Esophagus squamous epithelium (tissue), 5 donors: ENCODE data around the gene TCP11L2. TPM values are rescaled to one million over a fixed set of nuclear protein-coding genes. Genes with fewer than 3 reads are reported as not detected.
"Not testable (repeated sequence)": the region's sequence is repeated elsewhere in the genome, so short reads cannot be mapped to it uniquely, and the experiment has no call there.

Experiments used
- DNase-seq: peaks from one replicate; lab custom pipeline; 2025; lab: John Stamatoyannopoulos, UW
- H3K27ac ChIP-seq, 4 donors: fragments of 200-600 bp; sonication (generic); one replicate each; pipeline ENCODE4 v1.5.1; 2016 to 2019; ENCODE audit warnings: mild to moderate bottlenecking in 1 of 4
- H3K27me3 ChIP-seq, 4 donors: fragments of 200-600 bp; sonication (generic); 1 replicate in 3 of 4; 2 replicates in 1 of 4; pipeline versions ENCODE4 v1.5.1 to v1.6.0; 2017 to 2021; ENCODE audit warnings: antibody characterized with exemption in 1 of 4
- H3K36me3 ChIP-seq, 3 donors: fragments of 200-600 bp; sonication (generic); one replicate each; pipeline ENCODE4 v1.5.1; 2016 to 2019
- H3K4me1 ChIP-seq, 3 donors: fragments of 200-600 bp; sonication (generic); one replicate each; pipeline ENCODE4 v1.5.1; 2017 to 2019
- H3K4me3 ChIP-seq, 4 donors: fragments of 200-600 bp; sonication (generic); 1 replicate in 3 of 4; 2 replicates in 1 of 4; pipeline ENCODE4 v1.5.1; 2016 to 2019; ENCODE audit warnings: mild to moderate bottlenecking in 2 of 4, moderate library complexity in 1 of 4
- H3K9me3 ChIP-seq, 3 donors: fragments of 200-600 bp; sonication (generic); one replicate each; pipeline ENCODE4 v1.5.1; 2016 to 2019
- CTCF ChIP-seq, 6 experiments: fragments of 450-650 bp in 4 of 6; fragments of 200-600 bp in 2 of 6; sonication (generic) in 2 of 6; IDR thresholded peaks; one replicate each; pipeline ENCODE4 v1.5.1; 2016 to 2019; ENCODE audit warnings: antibody characterized with exemption in 6 of 6, mild to moderate bottlenecking in 4 of 6, moderate library complexity in 4 of 6
- POLR2A ChIP-seq, 4 donors: fragments of 450-650 bp; IDR thresholded peaks; one replicate each; pipeline ENCODE4 v1.6.1; 2017; ENCODE audit warnings: antibody characterized with exemption in 4 of 4, mild to moderate bottlenecking in 4 of 4, moderate library complexity in 3 of 4
- WGBS, 2 donors: methylation state at CpG; one replicate each; pipeline ENCODE4 v1.1.5; 2018; 5-methylcytosine and 5-hydroxymethylcytosine counted together
- intact Hi-C: fragments of 100-400 bp; cut with DNase I; formaldehyde crosslinking; loops from one replicate; pipeline ENCODE4 v1.15.0; 2022
- total RNA-seq, 4 donors: library from RNA; depleted of rRNA; stranded (reverse); fragments of >200 nt; gene quantifications; one replicate each; pipeline ENCODE4 v1.1.0, GENCODE V29; 2016
- donor health status: DM: yes; HTN: yes; CAD: no.

Gene TCP11L2
- total RNA-seq, 4 donors from 2014 or later = 17.3 to 52.8 (median 27.7) TPM

DNA sequence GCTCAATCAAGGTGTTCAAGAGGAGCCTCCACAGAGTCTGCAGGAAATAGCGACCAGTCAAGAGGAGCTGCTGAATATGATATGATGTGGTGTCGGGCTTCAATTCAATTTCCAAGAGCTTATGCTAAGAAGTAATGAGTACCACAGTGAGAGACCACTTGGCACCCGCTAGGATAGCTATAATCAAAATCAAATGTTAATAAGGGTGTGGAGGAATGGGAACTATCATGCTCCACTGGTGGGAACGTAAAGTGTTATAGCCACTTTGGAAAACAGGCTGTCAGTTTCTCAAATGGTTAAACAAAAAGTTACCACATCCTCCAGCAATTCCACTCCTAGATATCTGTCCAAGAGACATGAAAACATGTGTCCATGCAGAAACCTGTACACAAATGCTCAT lies 61.7 kb downstream of the TCP11L2 start:
- H3K9me3 ChIP-seq = no peaks in the 10 kb centered on the region
- DNase-seq = no peak
- no peak overlapping the region for H3K27ac ChIP-seq
- TF ChIP-seq CTCF (IDR thresholded peaks at IDR 0.05) (no peak), POLR2A (IDR thresholded peaks at IDR 0.05) (no peak)
- H3K4me3 ChIP-seq = no peak overlapping the region
- no peaks in the 10 kb centered on the region for H3K27me3 ChIP-seq
- 91 to 98% methylated on average over 4 of the region's 4 CpGs for WGBS, 2 donors
- peaks cover 0 to 52% (median 5%) of the 10 kb centered on the region in 3 donors for H3K36me3 ChIP-seq
- H3K4me1 ChIP-seq = peaks cover 0 to 22% (median 2%) of the 10 kb centered on the region in 3 donors
- intact Hi-C loops = no loop called here

- Histone ChIP-seq H3K4me3 (no peak overlapping the region), H3K36me3 (peaks cover 0 to 87% (median 0%) of the 10 kb centered on the region in 3 donors), H3K27ac (peak overlapping the region in 2 of 4 donors; percentile 11 to 53), H3K9me3 (no peaks in the 10 kb centered on the region), H3K4me1 (no peaks in the 10 kb centered on the region), H3K27me3 (no peaks in the 10 kb centered on the region)
- intact Hi-C loops = no loop called here
- WGBS, 2 donors = 46 to 73% methylated on average over 6 of the region's 6 CpGs
- no peak for TF ChIP-seq CTCF (IDR thresholded peaks at IDR 0.05)
- no peak for TF ChIP-seq POLR2A (IDR thresholded peaks at IDR 0.05)
- DNase-seq = no peak
Observed at GRCh38 chr12:106369624-106370346, 67.3 kb downstream of the TCP11L2 start.

GRCh38 chr12:106378788-106379187 lies 76.3 kb downstream of the TCP11L2 start:
- intact Hi-C loops = no loop called here
- Histone ChIP-seq H3K9me3 (no peaks in the 10 kb centered on the region), H3K27ac (no peak overlapping the region), H3K36me3 (peaks cover 0 to 90% (median 3%) of the 10 kb centered on the region in 3 donors), H3K4me3 (no peak overlapping the region), H3K4me1 (no peaks in the 10 kb centered on the region), H3K27me3 (no peaks in the 10 kb centered on the region)
- no peak for DNase-seq
- WGBS, 2 donors = 75 to 82% methylated on average over 4 of the region's 4 CpGs
- TF ChIP-seq CTCF (IDR thresholded peaks at IDR 0.05) = no peak
- no peak for TF ChIP-seq POLR2A (IDR thresholded peaks at IDR 0.05)

- TF ChIP-seq CTCF (IDR thresholded peaks at IDR 0.05) = no peak
- no peak for TF ChIP-seq POLR2A (IDR thresholded peaks at IDR 0.05)
- no peak overlapping the region for H3K4me3 ChIP-seq
- H3K9me3 ChIP-seq = no peaks in the 10 kb centered on the region
- H3K4me1 ChIP-seq = no peaks in the 10 kb centered on the region
- H3K36me3 ChIP-seq = peaks cover 0 to 89% (median 3%) of the 10 kb centered on the region in 3 donors
- no peak overlapping the region for H3K27ac ChIP-seq
- 86 to 95% methylated on average over 1 of the region's 1 CpG for WGBS, 2 donors
- intact Hi-C loops = no loop called here
- no peaks in the 10 kb centered on the region for H3K27me3 ChIP-seq
- DNase-seq = no peak
Observed at GRCh38 chr12:106380954-106381353, 78.4 kb downstream of the TCP11L2 start.

DNA sequence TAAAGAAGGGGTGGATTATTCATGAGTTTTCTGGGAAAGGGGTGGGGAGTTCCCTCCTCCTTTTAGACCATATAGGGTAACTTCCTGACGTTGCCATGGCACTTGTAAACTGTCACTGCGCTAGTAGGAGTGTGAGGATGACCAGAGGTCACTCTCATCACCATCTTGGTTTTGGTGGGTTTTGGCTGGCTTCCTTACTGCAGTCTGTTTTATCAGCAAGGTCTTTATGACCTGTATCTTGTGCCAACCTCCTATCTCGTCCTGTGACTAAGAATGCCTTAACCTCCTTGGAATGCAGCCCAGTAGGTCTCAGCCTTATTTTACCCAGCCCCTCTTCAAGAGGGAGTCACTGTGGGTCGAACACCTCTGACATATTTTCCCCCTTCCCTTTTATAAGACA lies 79.3 kb downstream of the TCP11L2 start:
- H3K9me3 ChIP-seq, DNase-seq, intact Hi-C loops, H3K27me3 ChIP-seq, H3K4me1 ChIP-seq, H3K4me3 ChIP-seq, H3K27ac ChIP-seq: not testable (repeated sequence)
- peaks cover 0 to 80% (median 0%) of the 10 kb centered on the region in 3 donors for H3K36me3 ChIP-seq
- WGBS, 2 donors = 84 to 96% methylated on average over 4 of the region's 4 CpGs
